ENCODE data around the gene FEM1B.

FEM1B gene

GRCh38 chr15:68326711-68327354 lies 49.3 kb downstream of the FEM1B start:
- TF ChIP-seq POLR2A (IDR thresholded peaks at IDR 0.05; ENCODE audit: low read length): no peak
- no peak for TF ChIP-seq GATA1 (IDR thresholded peaks at IDR 0.05; ENCODE audit: low read depth, low read length)
- no peak for DNase-seq

GRCh38 chr15:68328443-68328842 lies 50.9 kb downstream of the FEM1B start:
- TF ChIP-seq POLR2A (IDR thresholded peaks at IDR 0.05; ENCODE audit: low read length) (no peak), GATA1 (IDR thresholded peaks at IDR 0.05; ENCODE audit: low read depth, low read length) (no peak)

GRCh38 chr15:68328964-68329363 lies 51.4 kb downstream of the FEM1B start:
- no peak for TF ChIP-seq GATA1 (IDR thresholded peaks at IDR 0.05; ENCODE audit: low read depth, low read length)
- TF ChIP-seq POLR2A (IDR thresholded peaks at IDR 0.05; ENCODE audit: low read length): no peak
- no peak for DNase-seq

More at GRCh38 chr15:68328443-68328842, 50.9 kb downstream of the FEM1B start:
- DNase-seq: no peak

GRCh38 chr15:68330416-68330815 lies 52.9 kb downstream of the FEM1B start:
- DNase-seq: no peak

GRCh38 chr15:68330901-68331300 lies 53.4 kb downstream of the FEM1B start:
- no peak for DNase-seq
- TF ChIP-seq GATA1 (IDR thresholded peaks at IDR 0.05; ENCODE audit: low read depth, low read length) (no peak), POLR2A (IDR thresholded peaks at IDR 0.05; ENCODE audit: low read length) (no peak)

More at GRCh38 chr15:68330416-68330815, 52.9 kb downstream of the FEM1B start:
- TF ChIP-seq GATA1 (IDR thresholded peaks at IDR 0.05; ENCODE audit: low read depth, low read length) (no peak), POLR2A (IDR thresholded peaks at IDR 0.05; ENCODE audit: low read length) (no peak)

- no peak for DNase-seq
- TF ChIP-seq POLR2A (IDR thresholded peaks at IDR 0.05; ENCODE audit: low read length): no peak
Measured at GRCh38 chr15:68332266-68332665, 54.7 kb downstream of the FEM1B start.

- DNase-seq: no peak
- TF ChIP-seq GATA1 (IDR thresholded peaks at IDR 0.05; ENCODE audit: low read depth, low read length) (no peak), POLR2A (IDR thresholded peaks at IDR 0.05; ENCODE audit: low read length) (no peak)
Measured at GRCh38 chr15:68333775-68334470, 56.4 kb downstream of the FEM1B start.

- TF ChIP-seq POLR2A (IDR thresholded peaks at IDR 0.05; ENCODE audit: low read length): no peak
- no peak for TF ChIP-seq GATA1 (IDR thresholded peaks at IDR 0.05; ENCODE audit: low read depth, low read length)
- DNase-seq: no peak
Measured at GRCh38 chr15:68334661-68335124, 57.1 kb downstream of the FEM1B start.

GRCh38 chr15:68335251-68335650 lies 57.7 kb downstream of the FEM1B start:
- DNase-seq: no peak
- TF ChIP-seq GATA1 (IDR thresholded peaks at IDR 0.05; ENCODE audit: low read depth, low read length) (no peak), POLR2A (IDR thresholded peaks at IDR 0.05; ENCODE audit: low read length) (no peak)

GRCh38 chr15:68335655-68336054 lies 58.1 kb downstream of the FEM1B start:
- TF ChIP-seq POLR2A (IDR thresholded peaks at IDR 0.05; ENCODE audit: low read length) (no peak), GATA1 (IDR thresholded peaks at IDR 0.05; ENCODE audit: low read depth, low read length) (no peak)
- DNase-seq: no peak

- no peak for DNase-seq
- no peak for TF ChIP-seq GATA1 (IDR thresholded peaks at IDR 0.05; ENCODE audit: low read depth, low read length)
- no peak for TF ChIP-seq POLR2A (IDR thresholded peaks at IDR 0.05; ENCODE audit: low read length)
Measured at GRCh38 chr15:68336516-68336915, 59.0 kb downstream of the FEM1B start.

- DNase-seq: no peak
- TF ChIP-seq POLR2A (IDR thresholded peaks at IDR 0.05; ENCODE audit: low read length) (no peak), GATA1 (IDR thresholded peaks at IDR 0.05; ENCODE audit: low read depth, low read length) (no peak)
Measured at GRCh38 chr15:68337826-68338225, 60.3 kb downstream of the FEM1B start.

- no peak for DNase-seq
- no peak for TF ChIP-seq GATA1 (IDR thresholded peaks at IDR 0.05; ENCODE audit: low read depth, low read length)
- no peak for TF ChIP-seq POLR2A (IDR thresholded peaks at IDR 0.05; ENCODE audit: low read length)
Measured at GRCh38 chr15:68339481-68339880, 61.9 kb downstream of the FEM1B start.

GRCh38 chr15:68340726-68341671 lies 63.5 kb downstream of the FEM1B start:
- no peak for DNase-seq
- TF ChIP-seq GATA1 (IDR thresholded peaks at IDR 0.05; ENCODE audit: low read depth, low read length): no peak
- no peak for TF ChIP-seq POLR2A (IDR thresholded peaks at IDR 0.05; ENCODE audit: low read length)

All from erythroblast (primary cell).